ENCODE data around the gene ZNF678.

GRCh38 chr1:227723474-227723873 is 160.1 kb downstream of the ZNF678 start:
- TF ChIP-seq, protein P1, sequence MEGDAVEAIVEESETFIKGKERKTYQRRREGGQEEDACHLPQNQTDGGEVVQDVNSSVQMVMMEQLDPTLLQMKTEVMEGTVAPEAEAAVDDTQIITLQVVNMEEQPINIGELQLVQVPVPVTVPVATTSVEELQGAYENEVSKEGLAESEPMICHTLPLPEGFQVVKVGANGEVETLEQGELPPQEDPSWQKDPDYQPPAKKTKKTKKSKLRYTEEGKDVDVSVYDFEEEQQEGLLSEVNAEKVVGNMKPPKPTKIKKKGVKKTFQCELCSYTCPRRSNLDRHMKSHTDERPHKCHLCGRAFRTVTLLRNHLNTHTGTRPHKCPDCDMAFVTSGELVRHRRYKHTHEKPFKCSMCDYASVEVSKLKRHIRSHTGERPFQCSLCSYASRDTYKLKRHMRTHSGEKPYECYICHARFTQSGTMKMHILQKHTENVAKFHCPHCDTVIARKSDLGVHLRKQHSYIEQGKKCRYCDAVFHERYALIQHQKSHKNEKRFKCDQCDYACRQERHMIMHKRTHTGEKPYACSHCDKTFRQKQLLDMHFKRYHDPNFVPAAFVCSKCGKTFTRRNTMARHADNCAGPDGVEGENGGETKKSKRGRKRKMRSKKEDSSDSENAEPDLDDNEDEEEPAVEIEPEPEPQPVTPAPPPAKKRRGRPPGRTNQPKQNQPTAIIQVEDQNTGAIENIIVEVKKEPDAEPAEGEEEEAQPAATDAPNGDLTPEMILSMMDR (IDR thresholded peaks at IDR 0.05), result no peak
- no peak for TF ChIP-seq CHD2 (IDR thresholded peaks at IDR 0.05; ENCODE audit: low read length, partially characterized antibody)
- TF ChIP-seq REST (IDR thresholded peaks at IDR 0.05; ENCODE audit: low read depth, low read length), result no peak
- no peak for TF ChIP-seq EP300 (IDR thresholded peaks at IDR 0.05; ENCODE audit: borderline replicate concordance in 1 of 2, low read depth in 1 of 2, low read length in 1 of 2)
- TF ChIP-seq FOXJ3 (CRISPR knock-in tag; IDR thresholded peaks at IDR 0.05), result no peak
- no peak for TF ChIP-seq MEF2A (IDR thresholded peaks at IDR 0.05; ENCODE audit: borderline replicate concordance, low read depth)
- TF ChIP-seq IRF3 (IDR thresholded peaks at IDR 0.05; ENCODE audit: low read depth, low read length), result no peak
- no peak for TF ChIP-seq NRF1 (IDR thresholded peaks at IDR 0.05; ENCODE audit: low read depth, low read length)

All from SK-N-SH (cell line).